ENCODE results near the gene MAP2K2.

Gene MAP2K2

GRCh38 chr19:4043966-4044715 is 79.8 kb downstream of the MAP2K2 start:
- DNase-seq (ENCODE audit: low spot score): no peak

GRCh38 chr19:4043401-4043800 is 80.5 kb downstream of the MAP2K2 start:
- no peak for DNase-seq (ENCODE audit: low spot score)

- no peak for DNase-seq (ENCODE audit: low spot score)
Observed at GRCh38 chr19:4042731-4043082, 81.2 kb downstream of the MAP2K2 start.

- DNase-seq (ENCODE audit: low spot score): no peak
Observed at GRCh38 chr19:4042064-4042730, 81.7 kb downstream of the MAP2K2 start.

Measured in AG20443 (cell line).